Measurements from ENCODE around the gene KMO. TPM values are rescaled to one million over a fixed set of nuclear protein-coding genes. Genes with fewer than 3 reads are reported as not detected.

KMO gene
- total and polyA plus RNA-seq, 4 experiments from 2014 or later, result 0.37 to 1.1 (median 0.44) TPM; not detected in 1

DNA sequence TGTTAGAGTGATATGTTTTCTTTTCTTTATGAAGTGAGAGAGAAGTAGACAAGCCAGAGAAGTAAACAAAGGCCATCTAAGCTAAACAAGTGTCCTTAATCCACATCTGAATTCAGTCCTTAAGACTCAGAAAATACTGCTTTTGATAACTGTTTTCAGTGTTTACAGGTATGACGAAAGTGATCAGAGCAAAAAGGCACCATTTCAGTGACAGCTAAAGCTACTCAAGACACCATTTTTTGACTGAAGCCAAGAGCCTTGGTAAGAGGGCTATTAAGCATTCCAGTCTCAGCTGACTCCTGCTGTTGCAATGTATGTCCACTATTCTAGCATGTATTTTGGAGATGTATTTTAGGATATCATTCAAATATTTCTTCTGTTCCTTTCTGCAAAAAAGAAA, 4.1 kb downstream of the KMO start:
- Histone ChIP-seq H3K4me3 (ENCODE audit: low read length in 2 of 2) (no peak overlapping the region), H3K27ac (ENCODE audit: low read depth, low read length) (no peak overlapping the region), H3K4me1 (ENCODE audit: insufficient read depth, low read length) (peaks cover 5% of the 10 kb centered on the region), H3K27me3 (ENCODE audit: insufficient read depth, low read length) (no peaks in the 10 kb centered on the region), H3K9me3 (ENCODE audit: control insufficient read depth in 1 of 2, low read length in 2 of 2) (no peaks in the 10 kb centered on the region), H3K36me3 (ENCODE audit: insufficient read depth, low read length) (no peaks in the 10 kb centered on the region)
- Mint-ChIP-seq H3K4me1 (peaks cover 3 to 9% (median 7%) of the 10 kb centered on the region in 4 donors), H3K9me3 (no peaks in the 10 kb centered on the region), H3K4me3 (no peak overlapping the region), H3K27ac (no peak overlapping the region), H3K27me3 (peaks cover 0 to 6% of the 10 kb centered on the region in 2 donors), H3K36me3 (peaks cover 0 to 2% of the 10 kb centered on the region in 2 donors)
- ChIA-PET CTCF (ENCODE audit: partially characterized antibody) (interaction anchor here (1.8 kb wide), 1 partner anchor 462 kb away, joined by 6 read pairs; the partner anchor contains the start of gene MAP1LC3C), POLR2A (ENCODE audit: partially characterized antibody) (no interaction called here)
- intact Hi-C loops (cut with micrococcal nuclease), result no loop called here
- DNase-seq, result no peak

DNA sequence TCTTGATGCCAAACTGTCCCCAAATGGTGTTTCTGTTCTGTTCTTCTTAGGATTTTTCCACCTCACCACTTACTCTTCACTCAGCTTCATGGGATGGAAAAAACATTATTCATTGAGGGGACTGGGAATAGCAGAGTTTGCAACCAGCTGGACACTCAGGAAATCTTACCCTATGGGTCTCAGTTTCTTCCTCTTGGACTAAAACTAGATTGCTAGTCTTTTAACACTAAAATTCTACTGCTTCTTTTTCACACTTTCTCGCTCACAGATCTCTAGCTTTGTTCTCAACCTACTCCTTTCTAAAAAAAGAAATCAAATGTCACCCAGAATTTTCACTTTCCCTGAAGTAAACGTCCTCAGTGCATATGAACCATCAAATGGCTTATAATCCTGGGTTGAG, 4.8 kb downstream of the KMO start:
- H3K36me3 ChIP-seq (ENCODE audit: insufficient read depth, low read length), result no peaks in the 10 kb centered on the region
- intact Hi-C loops (cut with micrococcal nuclease), result no loop called here
- no peaks in the 10 kb centered on the region for H3K36me3 Mint-ChIP-seq
- no peak overlapping the region for H3K27ac ChIP-seq (ENCODE audit: low read depth, low read length)
- POLR2A ChIA-PET (ENCODE audit: partially characterized antibody), result no interaction called here
- peaks cover 0 to 9% of the 10 kb centered on the region in 2 donors for H3K27me3 Mint-ChIP-seq
- no peak overlapping the region for H3K27ac Mint-ChIP-seq
- H3K4me3 ChIP-seq (ENCODE audit: low read length in 2 of 2), result no peak overlapping the region
- H3K4me3 Mint-ChIP-seq, result no peak overlapping the region
- H3K9me3 ChIP-seq (ENCODE audit: control insufficient read depth in 1 of 2, low read length in 2 of 2), result no peaks in the 10 kb centered on the region
- H3K4me1 Mint-ChIP-seq, result peaks cover 0 to 3% (median 2%) of the 10 kb centered on the region in 4 donors
- H3K27me3 ChIP-seq (ENCODE audit: insufficient read depth, low read length), result no peaks in the 10 kb centered on the region
- no peak for DNase-seq
- no peaks in the 10 kb centered on the region for H3K9me3 Mint-ChIP-seq
- CTCF ChIA-PET (ENCODE audit: partially characterized antibody), result interaction anchor here (0.9 to 1.8 kb wide), 3 partner anchors 54 to 461 kb away, joined by 3 to 6 read pairs (median 4); partner anchors contain the start of gene MAP1LC3C
- peaks cover 4% of the 10 kb centered on the region for H3K4me1 ChIP-seq (ENCODE audit: insufficient read depth, low read length)

DNA sequence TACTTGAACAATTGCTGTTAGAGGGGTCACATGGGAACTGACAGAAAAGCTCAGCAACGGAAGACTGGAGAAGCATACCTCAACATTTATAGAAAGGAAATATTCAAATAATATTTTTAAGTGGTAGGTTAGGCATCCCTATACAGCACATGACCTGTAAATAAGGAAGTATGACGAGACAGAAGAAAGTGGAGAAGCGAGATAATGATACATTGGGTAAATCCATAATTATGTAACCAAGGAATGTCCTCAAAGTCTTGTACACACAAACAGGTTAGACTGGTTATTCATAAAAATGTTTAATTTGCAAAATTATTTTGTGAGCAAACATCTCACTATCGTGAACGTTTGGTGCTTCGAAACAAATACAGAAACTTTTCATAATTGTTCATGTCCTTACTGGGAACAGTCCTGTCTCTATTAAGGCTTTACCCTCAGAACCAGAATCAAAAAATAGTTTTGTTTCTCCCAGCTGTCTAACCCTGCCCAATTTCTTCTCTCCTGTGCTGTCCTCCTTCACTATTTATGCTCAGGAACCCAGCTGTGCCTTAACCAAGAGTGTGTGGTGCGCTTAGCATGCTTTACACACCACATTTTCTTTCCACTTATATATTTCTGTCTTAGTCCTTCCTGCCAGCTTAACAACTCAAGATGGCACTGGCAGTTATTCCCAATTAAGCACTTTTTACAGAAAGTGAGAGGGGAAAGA, 10.2 kb downstream of the KMO start:
- no peak overlapping the region for H3K27ac Mint-ChIP-seq
- no peaks in the 10 kb centered on the region for H3K36me3 ChIP-seq (ENCODE audit: insufficient read depth, low read length)
- H3K36me3 Mint-ChIP-seq, result no peaks in the 10 kb centered on the region
- H3K27ac ChIP-seq (ENCODE audit: low read depth, low read length), result no peak overlapping the region
- DNase-seq, result no peak
- no peaks in the 10 kb centered on the region for H3K9me3 Mint-ChIP-seq
- H3K9me3 ChIP-seq (ENCODE audit: control insufficient read depth in 1 of 2, low read length in 2 of 2), result no peaks in the 10 kb centered on the region
- POLR2A ChIA-PET (ENCODE audit: partially characterized antibody), result no interaction called here
- CTCF ChIA-PET (ENCODE audit: partially characterized antibody), result no interaction called here
- intact Hi-C loops (cut with micrococcal nuclease), result no loop called here
- H3K4me3 ChIP-seq (ENCODE audit: low read length in 2 of 2), result no peak overlapping the region
- peaks cover 2 to 10% of the 10 kb centered on the region in 2 donors for H3K27me3 Mint-ChIP-seq
- H3K4me3 Mint-ChIP-seq, result no peak overlapping the region
- H3K4me1 ChIP-seq (ENCODE audit: insufficient read depth, low read length), result no peaks in the 10 kb centered on the region
- H3K27me3 ChIP-seq (ENCODE audit: insufficient read depth, low read length), result no peaks in the 10 kb centered on the region
- no peaks in the 10 kb centered on the region for H3K4me1 Mint-ChIP-seq

DNA sequence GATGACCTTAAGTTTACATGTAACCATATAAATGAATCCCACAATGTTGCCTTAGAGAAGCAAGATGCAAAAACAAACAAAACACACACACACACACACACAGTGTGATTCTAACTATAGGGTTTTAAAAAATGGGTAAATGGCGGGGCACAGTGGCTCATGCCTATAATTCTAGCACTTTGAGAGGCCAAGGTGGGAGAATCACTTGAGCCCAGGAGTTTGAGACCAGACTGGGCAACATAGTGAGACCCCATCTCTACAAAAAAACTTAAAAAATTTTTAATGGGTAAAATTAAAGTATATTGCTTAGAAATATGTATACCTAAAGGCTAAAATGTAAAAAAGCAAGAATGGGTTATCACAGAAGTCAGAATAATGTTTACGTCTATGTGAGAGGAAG, 15.8 kb downstream of the KMO start:
- Mint-ChIP-seq H3K27me3 (peaks cover 2% of the 10 kb centered on the region in 2 donors), H3K4me1 (peaks cover 13 to 22% (median 17%) of the 10 kb centered on the region in 4 donors), H3K36me3 (no peaks in the 10 kb centered on the region), H3K4me3 (no peak overlapping the region), H3K9me3 (peaks cover 0 to 5% (median 0%) of the 10 kb centered on the region in 8 donors), H3K27ac (no peak overlapping the region)
- CTCF ChIA-PET (ENCODE audit: partially characterized antibody), result no interaction called here
- H3K4me1 ChIP-seq (ENCODE audit: insufficient read depth, low read length), result peaks cover 15% of the 10 kb centered on the region
- H3K9me3 ChIP-seq (ENCODE audit: control insufficient read depth in 1 of 2, low read length in 2 of 2), result no peaks in the 10 kb centered on the region
- H3K4me3 ChIP-seq (ENCODE audit: low read length in 2 of 2), result no peak overlapping the region
- POLR2A ChIA-PET (ENCODE audit: partially characterized antibody), result no interaction called here
- no peak for DNase-seq
- intact Hi-C loops (cut with micrococcal nuclease), result no loop called here
- no peak overlapping the region for H3K27ac ChIP-seq (ENCODE audit: low read depth, low read length)
- H3K36me3 ChIP-seq (ENCODE audit: insufficient read depth, low read length), result no peaks in the 10 kb centered on the region
- no peaks in the 10 kb centered on the region for H3K27me3 ChIP-seq (ENCODE audit: insufficient read depth, low read length)

DNA sequence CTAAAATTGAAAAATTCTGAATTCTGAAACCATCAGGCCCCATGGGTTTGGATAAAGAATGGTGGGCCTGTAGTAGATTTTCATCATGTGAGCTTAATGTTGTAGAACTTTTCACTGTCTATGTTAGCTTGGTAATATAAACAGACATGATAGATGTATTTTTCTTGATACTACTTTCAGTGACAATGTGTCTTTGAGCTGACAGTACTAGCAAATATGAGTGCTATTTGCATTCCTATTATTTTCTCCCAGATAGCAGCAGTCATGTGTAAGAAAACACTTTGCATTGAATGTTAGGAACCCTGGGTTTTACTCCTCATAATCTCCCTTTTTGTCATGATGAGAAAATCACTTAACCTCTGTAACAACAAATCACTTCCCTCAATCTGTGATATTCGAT, 18.1 kb downstream of the KMO start:
- POLR2A ChIA-PET (ENCODE audit: partially characterized antibody), result interaction anchor here (1.3 kb wide), 1 partner anchor 30 kb away, joined by 3 read pairs; the partner anchor contains the start of gene FH
- CTCF ChIA-PET (ENCODE audit: partially characterized antibody), result interaction anchor here (1.3 kb wide), 1 partner anchor 76 kb away, joined by 3 read pairs; no protein-coding TSS in a partner anchor
- no peaks in the 10 kb centered on the region for H3K9me3 ChIP-seq (ENCODE audit: control insufficient read depth in 1 of 2, low read length in 2 of 2)
- H3K4me1 Mint-ChIP-seq, result peaks cover 13 to 22% (median 17%) of the 10 kb centered on the region in 4 donors
- peak overlapping the region in 2 of 7 donors; percentile 11 to 96 for H3K27ac Mint-ChIP-seq
- no peak overlapping the region for H3K4me3 ChIP-seq (ENCODE audit: low read length in 2 of 2)
- intact Hi-C loops (cut with micrococcal nuclease), result loop anchor here (2.0 to 5.0 kb wide), 2 partner anchors 18 to 62 kb away; partner anchors contain the start of gene KMO
- peaks cover 0 to 5% (median 0%) of the 10 kb centered on the region in 8 donors for H3K9me3 Mint-ChIP-seq
- peaks cover 2% of the 10 kb centered on the region in 2 donors for H3K27me3 Mint-ChIP-seq
- H3K36me3 ChIP-seq (ENCODE audit: insufficient read depth, low read length), result no peaks in the 10 kb centered on the region
- no peak for DNase-seq
- no peaks in the 10 kb centered on the region for H3K27me3 ChIP-seq (ENCODE audit: insufficient read depth, low read length)
- peaks cover 15% of the 10 kb centered on the region for H3K4me1 ChIP-seq (ENCODE audit: insufficient read depth, low read length)
- H3K27ac ChIP-seq (ENCODE audit: low read depth, low read length), result no peak overlapping the region
- H3K4me3 Mint-ChIP-seq, result no peak overlapping the region
- H3K36me3 Mint-ChIP-seq, result no peaks in the 10 kb centered on the region

DNA sequence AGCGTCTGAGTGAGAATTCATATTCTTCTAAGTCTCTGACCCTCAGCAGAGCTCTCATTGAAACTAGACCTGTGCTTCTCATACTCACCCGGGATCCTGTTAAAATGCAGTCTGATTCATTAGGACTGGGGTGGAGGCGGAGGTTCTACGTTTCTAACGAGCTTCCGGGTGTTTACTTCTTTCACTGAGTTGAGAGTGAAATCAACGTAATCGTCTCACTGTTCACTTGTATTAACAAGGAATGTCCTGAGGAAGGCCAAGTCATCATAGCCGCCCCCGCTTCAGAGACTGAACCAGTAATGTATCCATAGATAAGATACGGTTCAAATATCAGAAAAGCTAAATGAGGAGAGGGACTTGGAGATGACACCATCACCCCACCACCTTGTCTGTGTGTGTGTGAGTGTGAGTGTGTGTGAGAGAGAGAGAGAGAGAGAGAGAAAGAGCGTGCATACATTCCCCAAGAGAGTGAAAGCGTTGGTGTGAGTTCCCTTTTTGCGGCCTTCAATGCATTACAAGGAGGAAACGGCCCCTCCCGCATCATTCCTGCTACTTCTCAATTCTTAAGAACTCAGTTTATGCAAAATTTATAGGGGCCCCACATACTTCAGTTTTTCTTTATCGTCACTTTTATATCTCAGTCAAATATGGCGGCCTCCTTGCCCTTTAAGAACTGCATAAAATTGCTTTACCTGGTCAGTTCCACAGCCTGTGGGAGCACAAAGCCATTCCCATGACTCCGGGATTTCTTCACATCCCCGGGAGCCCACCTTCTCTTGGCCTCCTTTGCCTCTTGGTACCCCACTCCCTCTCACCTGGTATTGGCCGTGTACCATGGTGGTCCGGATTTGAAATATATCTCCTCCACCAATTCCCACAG, 19.8 kb downstream of the KMO start:
- H3K36me3 ChIP-seq (ENCODE audit: insufficient read depth, low read length), result no peaks in the 10 kb centered on the region
- CTCF ChIA-PET (ENCODE audit: partially characterized antibody), result interaction anchor here (0.9 to 1.0 kb wide), 2 partner anchors 13 to 75 kb away, joined by 3 to 4 read pairs; no protein-coding TSS in a partner anchor
- DNase-seq, result peak; percentile 47 to 59 (median 49)
- peak overlapping the region in 1 of 2 donors; percentile 46 for H3K4me3 ChIP-seq (ENCODE audit: low read length in 2 of 2)
- peak overlapping the region; percentile 17 for H3K27ac ChIP-seq (ENCODE audit: low read depth, low read length)
- peaks cover 15% of the 10 kb centered on the region for H3K4me1 ChIP-seq (ENCODE audit: insufficient read depth, low read length)
- Mint-ChIP-seq H3K36me3 (no peaks in the 10 kb centered on the region), H3K27me3 (peaks cover 0 to 3% of the 10 kb centered on the region in 2 donors), H3K4me3 (peak overlapping the region; percentile 82 to 94 (median 90)), H3K4me1 (peaks cover 13 to 22% (median 18%) of the 10 kb centered on the region in 4 donors), H3K27ac (peak overlapping the region; percentile 74 to 98 (median 96)), H3K9me3 (peaks cover 0 to 5% (median 0%) of the 10 kb centered on the region in 8 donors)
- no peaks in the 10 kb centered on the region for H3K9me3 ChIP-seq (ENCODE audit: control insufficient read depth in 1 of 2, low read length in 2 of 2)
- H3K27me3 ChIP-seq (ENCODE audit: insufficient read depth, low read length), result no peaks in the 10 kb centered on the region
- POLR2A ChIA-PET (ENCODE audit: partially characterized antibody), result interaction anchor here (0.6 to 1.5 kb wide), 8 partner anchors 20 to 1703 kb away, joined by 3 to 8 read pairs (median 4); partner anchors contain the start of genes CEP170, CHML, EXO1 and KMO
- intact Hi-C loops (cut with micrococcal nuclease), result loop anchor here (1.0 to 5.0 kb wide), 3 partner anchors 19 to 60 kb away; partner anchors contain the start of genes FH and KMO

All from CD4-positive, alpha-beta memory T cell (primary cell).